WTC11 (cell line): Measurements from ENCODE around the gene KLLN.

Experiments
- ATF3 ChIP-seq: sonication (generic); formaldehyde crosslinking; conservative IDR thresholded peaks from 2 replicates; pipeline ENCODE4 v1.8.1; 2022; ENCODE audit warnings: mild to moderate bottlenecking, missing genetic modification reagents
- CBFB ChIP-seq: sonication (generic); formaldehyde crosslinking; IDR thresholded peaks from 2 replicates; pipeline ENCODE4 v1.8.1; 2022; ENCODE audit warnings: mild to moderate bottlenecking, low read depth, missing genetic modification reagents
- CTCF ChIP-seq: fragments of 200-600 bp; IDR thresholded peaks from 2 replicates; pipeline ENCODE4 v1.8.0; 2022; ENCODE audit warnings: antibody characterized with exemption
- ETV6 ChIP-seq: sonication (generic); formaldehyde crosslinking; IDR thresholded peaks from 2 replicates; pipeline ENCODE4 v1.8.1; 2022; ENCODE audit warnings: mild to moderate bottlenecking, missing genetic modification reagents
- FOXP1 ChIP-seq: sonication (generic); formaldehyde crosslinking; IDR thresholded peaks from 2 replicates; pipeline ENCODE4 v1.8.0; 2022; ENCODE audit warnings: missing genetic modification reagents, mild to moderate bottlenecking, moderate library complexity, borderline replicate concordance
- TCF7 ChIP-seq: sonication (generic); formaldehyde crosslinking; IDR thresholded peaks from 2 replicates; pipeline ENCODE4 v1.8.0; 2022; ENCODE audit warnings: mild to moderate bottlenecking, low read depth, missing genetic modification reagents, moderate library complexity
- TEAD1 ChIP-seq: sonication (generic); formaldehyde crosslinking; IDR thresholded peaks from 2 replicates; pipeline ENCODE4 v1.8.0; 2022; ENCODE audit warnings: mild to moderate bottlenecking, missing genetic modification reagents
- ZNF138 ChIP-seq: sonication (generic); formaldehyde crosslinking; conservative IDR thresholded peaks from 2 replicates; pipeline ENCODE4 v1.8.1; 2022; ENCODE audit warnings: mild to moderate bottlenecking, moderate library complexity, missing genetic modification reagents

GRCh38 chr10:87880336-87880735 lies 17.0 kb upstream of the KLLN start:
- TF ChIP-seq CTCF (no peak), FOXP1 (no peak), ETV6 (CRISPR knock-in tag) (no peak), ATF3 (CRISPR knock-in tag) (no peak), TEAD1 (CRISPR knock-in tag) (no peak), ZNF138 (no peak), CBFB (CRISPR knock-in tag) (no peak), TCF7 (CRISPR knock-in tag) (no peak)
